Skeletal muscle tissue (tissue), 4 donors: ENCODE measurements around the gene LHFPL5. TPM values are rescaled to one million over a fixed set of nuclear protein-coding genes. Genes with fewer than 3 reads are reported as not detected.

Experiments
- H3K27ac ChIP-seq: one replicate; pipeline ENCODE4 v1.7.0; 2013; ENCODE audit warnings: mild to moderate bottlenecking, low read depth, low read length, inconsistent platforms
- H3K27me3 ChIP-seq, 3 donors: one replicate each; pipeline ENCODE4 v1.7.0; 2013; ENCODE audit warnings: low read length in 3 of 3; ENCODE audit not compliant: control insufficient read depth in 3 of 3, insufficient read depth in 3 of 3
- H3K36me3 ChIP-seq, 3 donors: one replicate each; pipeline ENCODE4 v1.7.0; 2013; ENCODE audit warnings: low read length in 3 of 3; ENCODE audit not compliant: control insufficient read depth in 3 of 3, insufficient read depth in 3 of 3
- H3K4me1 ChIP-seq, 3 donors: one replicate each; pipeline ENCODE4 v1.7.0; 2013; ENCODE audit warnings: low read length in 3 of 3, mild to moderate bottlenecking in 3 of 3; ENCODE audit not compliant: control insufficient read depth in 3 of 3, insufficient read depth in 3 of 3
- H3K4me3 ChIP-seq, 3 donors: one replicate each; pipeline ENCODE4 v1.7.0; 2013; ENCODE audit warnings: low read length in 3 of 3
- H3K9ac ChIP-seq, 3 donors: one replicate each; pipeline ENCODE4 v1.7.0; 2013; ENCODE audit warnings: low read length in 3 of 3, mild to moderate bottlenecking in 3 of 3, moderate library complexity in 2 of 3, low read depth in 1 of 3
- H3K9me3 ChIP-seq, 3 donors: one replicate each; pipeline ENCODE4 v1.7.0; 2013; ENCODE audit warnings: low read length in 3 of 3; ENCODE audit not compliant: control insufficient read depth in 3 of 3
- total RNA-seq: library from RNA; depleted of rRNA; stranded (reverse); fragments of >200 nt; gene quantifications from one replicate; pipeline ENCODE4 v1.2.3, GENCODE V29; 2014
- donor health status: Osteomylitis.

LHFPL5 gene
- total RNA-seq, 1 donor from 2014 or later, result not detected

DNA sequence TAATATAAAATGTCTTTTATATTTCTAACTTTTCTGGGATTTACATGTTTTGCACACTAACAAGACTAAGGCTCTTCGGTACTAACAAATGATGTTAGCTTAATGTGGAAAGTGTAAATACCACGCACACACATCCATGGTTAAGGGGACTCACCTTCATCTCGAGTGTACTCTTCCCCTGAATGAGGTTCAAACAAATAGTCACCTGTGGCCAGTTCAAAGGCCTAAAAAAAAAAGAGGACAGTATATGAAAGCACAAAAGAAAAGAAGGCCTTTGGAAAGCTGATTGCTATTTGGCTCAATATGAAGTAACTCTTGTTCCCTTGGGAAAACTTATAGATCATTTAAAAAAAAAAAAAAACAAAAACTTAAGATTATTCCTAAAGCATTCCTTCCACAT lies 37.2 kb downstream of the LHFPL5 start:
- peaks cover 2 to 10% (median 4%) of the 10 kb centered on the region in 3 donors for H3K36me3 ChIP-seq
- H3K9ac ChIP-seq, result no peak overlapping the region
- H3K4me1 ChIP-seq, result no peaks in the 10 kb centered on the region
- H3K27me3 ChIP-seq, result no peaks in the 10 kb centered on the region
- H3K9me3 ChIP-seq, result no peaks in the 10 kb centered on the region
- no peak overlapping the region for H3K4me3 ChIP-seq
- H3K27ac ChIP-seq, result no peak overlapping the region

DNA sequence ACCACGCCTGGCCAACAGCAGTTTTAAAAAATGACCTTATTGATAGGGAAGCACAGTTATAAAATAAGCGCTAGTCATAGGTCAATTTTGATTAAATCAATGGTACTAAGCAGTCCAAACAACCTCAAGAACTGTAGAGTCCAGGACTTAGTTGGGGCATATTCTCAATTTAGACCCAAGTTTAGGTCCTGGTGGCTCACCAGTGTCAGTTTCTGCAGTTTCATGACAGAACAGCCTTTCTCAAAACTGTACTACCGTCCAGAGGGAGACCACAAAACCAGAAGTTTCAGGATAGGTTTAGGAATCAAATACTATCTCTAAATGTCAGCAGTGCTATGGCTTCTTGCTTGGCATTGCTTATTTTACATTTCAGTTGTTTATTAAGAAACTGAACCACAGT lies 39.1 kb downstream of the LHFPL5 start:
- H3K4me3 ChIP-seq, result no peak overlapping the region
- no peaks in the 10 kb centered on the region for H3K27me3 ChIP-seq
- no peak overlapping the region for H3K27ac ChIP-seq
- H3K9ac ChIP-seq, result no peak overlapping the region
- no peaks in the 10 kb centered on the region for H3K4me1 ChIP-seq
- H3K9me3 ChIP-seq, result peaks cover 0 to 4% (median 0%) of the 10 kb centered on the region in 3 donors
- peaks cover 0 to 13% (median 7%) of the 10 kb centered on the region in 3 donors for H3K36me3 ChIP-seq

DNA sequence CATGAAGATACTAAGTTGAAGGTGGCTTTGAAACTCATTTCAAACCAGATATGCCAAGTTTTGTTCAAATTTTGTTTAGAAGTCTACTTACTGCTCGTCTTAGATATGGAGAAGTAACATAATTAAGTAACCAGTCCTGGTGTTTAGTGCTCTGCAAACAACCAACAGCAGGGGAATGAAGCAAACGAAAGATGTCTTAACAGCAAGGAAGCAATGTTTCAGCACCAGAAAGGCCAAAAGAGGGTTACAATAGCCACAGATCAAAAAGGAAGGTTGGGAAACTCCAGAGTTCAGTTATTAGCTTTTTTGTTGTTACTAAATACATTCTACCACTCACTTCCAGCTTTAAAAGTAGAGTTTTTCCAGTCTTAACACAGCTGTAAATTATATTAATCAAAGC lies 45.1 kb downstream of the LHFPL5 start:
- no peaks in the 10 kb centered on the region for H3K27me3 ChIP-seq
- no peak overlapping the region for H3K27ac ChIP-seq
- H3K4me3 ChIP-seq, result no peak overlapping the region
- peaks cover 0 to 4% (median 0%) of the 10 kb centered on the region in 3 donors for H3K9me3 ChIP-seq
- H3K4me1 ChIP-seq, result no peaks in the 10 kb centered on the region
- H3K36me3 ChIP-seq, result peaks cover 3 to 8% (median 6%) of the 10 kb centered on the region in 3 donors
- H3K9ac ChIP-seq, result no peak overlapping the region

DNA sequence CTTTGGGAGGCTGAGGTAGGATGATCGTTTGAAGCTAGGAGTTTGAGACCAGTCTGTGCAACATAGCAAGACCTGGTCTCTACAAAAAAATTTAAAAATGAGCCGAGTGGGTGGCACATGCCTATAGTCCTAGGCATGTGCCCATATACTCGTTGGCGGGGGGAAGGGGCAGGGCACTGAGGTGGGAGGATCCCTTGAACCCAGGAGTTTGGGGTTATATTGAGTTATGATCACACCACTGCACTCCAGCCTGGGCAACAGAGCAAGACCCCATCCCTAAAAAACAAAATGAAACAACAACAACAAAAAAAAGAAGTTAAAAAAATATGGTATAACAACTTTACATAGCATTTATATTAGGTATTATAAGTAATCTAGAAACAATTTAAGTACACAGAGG lies 47.8 kb downstream of the LHFPL5 start:
- Histone ChIP-seq H3K4me1 (no peaks in the 10 kb centered on the region), H3K9me3 (peaks cover 0 to 4% (median 0%) of the 10 kb centered on the region in 3 donors), H3K9ac (no peak overlapping the region), H3K27ac (no peak overlapping the region), H3K27me3 (no peaks in the 10 kb centered on the region), H3K4me3 (no peak overlapping the region), H3K36me3 (peaks cover 9 to 23% (median 14%) of the 10 kb centered on the region in 3 donors)

DNA sequence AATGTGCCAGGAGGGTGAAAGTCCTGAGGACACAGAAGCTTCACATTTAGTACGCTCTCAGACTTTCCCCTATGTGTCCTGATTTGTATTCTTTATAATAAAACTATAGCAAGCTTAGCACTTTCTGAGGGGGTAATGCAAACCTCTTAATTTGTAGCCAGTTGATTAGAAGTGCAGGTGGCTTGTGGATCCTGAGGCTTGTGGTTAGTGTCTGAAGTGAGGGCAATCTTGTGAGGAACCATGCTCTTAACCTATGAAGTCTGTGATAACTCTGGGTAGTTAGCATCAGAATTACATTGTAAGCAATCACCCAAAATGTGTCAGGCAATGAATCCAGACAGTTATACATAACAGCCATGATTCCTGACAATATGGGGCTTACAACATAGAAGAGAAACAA lies 51.1 kb downstream of the LHFPL5 start:
- Histone ChIP-seq H3K9me3 (no peaks in the 10 kb centered on the region), H3K4me1 (no peaks in the 10 kb centered on the region), H3K36me3 (peaks cover 9 to 28% (median 19%) of the 10 kb centered on the region in 3 donors)

DNA sequence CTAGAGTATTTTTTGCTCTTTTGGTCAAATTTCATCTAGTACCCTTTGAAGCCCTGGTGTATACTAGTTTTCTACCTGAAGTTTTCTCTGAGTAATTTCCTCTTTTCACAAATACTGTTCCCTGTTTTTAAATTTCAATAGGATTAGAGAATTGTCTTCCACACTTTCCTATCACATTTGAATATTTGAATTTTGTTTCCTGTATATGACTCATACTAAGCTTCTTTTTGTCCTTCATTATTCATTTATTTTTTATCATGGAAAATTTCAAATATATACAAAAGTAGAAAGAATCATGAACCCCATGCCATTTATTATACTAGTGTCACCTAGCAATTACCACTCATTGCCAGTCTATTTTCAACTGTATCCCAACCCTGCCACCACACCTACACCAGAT lies 52.7 kb downstream of the LHFPL5 start:
- no peak overlapping the region for H3K4me3 ChIP-seq
- H3K4me1 ChIP-seq, result no peaks in the 10 kb centered on the region
- peaks cover 9 to 30% (median 22%) of the 10 kb centered on the region in 3 donors for H3K36me3 ChIP-seq
- no peaks in the 10 kb centered on the region for H3K9me3 ChIP-seq
- no peak overlapping the region for H3K9ac ChIP-seq
- H3K27ac ChIP-seq, result no peak overlapping the region
- no peaks in the 10 kb centered on the region for H3K27me3 ChIP-seq

More for the DNA sequence above, 51.1 kb downstream of the LHFPL5 start:
- Histone ChIP-seq H3K27me3 (no peaks in the 10 kb centered on the region), H3K4me3 (no peak overlapping the region), H3K9ac (no peak overlapping the region), H3K27ac (no peak overlapping the region)

DNA sequence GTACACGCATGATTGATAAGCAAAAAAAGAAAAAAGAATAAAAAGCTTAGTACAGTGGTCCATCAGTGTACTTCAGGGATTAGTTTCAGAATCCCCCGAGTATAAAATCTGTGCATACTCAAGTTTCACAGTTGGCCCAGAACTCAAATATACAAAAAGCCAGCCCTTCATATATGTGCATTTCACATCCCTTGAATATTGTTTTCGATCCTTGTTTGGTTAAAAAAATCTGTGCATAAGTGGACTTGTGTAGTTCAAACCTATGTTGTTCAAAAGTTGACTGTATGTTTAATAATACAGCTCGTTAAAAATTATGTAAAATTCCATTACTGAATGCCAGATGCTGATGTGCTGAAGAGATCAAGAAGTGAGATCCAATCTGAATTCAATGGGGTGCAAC lies 54.2 kb downstream of the LHFPL5 start:
- no peaks in the 10 kb centered on the region for H3K27me3 ChIP-seq
- H3K27ac ChIP-seq, result no peak overlapping the region
- H3K4me1 ChIP-seq, result no peaks in the 10 kb centered on the region
- no peak overlapping the region for H3K9ac ChIP-seq
- no peaks in the 10 kb centered on the region for H3K9me3 ChIP-seq
- no peak overlapping the region for H3K4me3 ChIP-seq
- peaks cover 6 to 27% (median 18%) of the 10 kb centered on the region in 3 donors for H3K36me3 ChIP-seq

Other genes starting within 250 kb of the LHFPL5 start
- 6.8 TPM for gene FKBP5, start 116.4 kb upstream of the LHFPL5 start, total RNA-seq
- gene ARMC12, start 68.3 kb upstream of the LHFPL5 start, total RNA-seq, result 0.52 TPM
- gene CLPSL2, start 28.8 kb upstream of the LHFPL5 start, total RNA-seq, result not detected
- not detected for gene CLPSL1, start 24.3 kb upstream of the LHFPL5 start, total RNA-seq
- gene CLPS, start 8.0 kb upstream of the LHFPL5 start, total RNA-seq, result not detected
- 15.1 TPM for gene SRPK1, start 115.7 kb downstream of the LHFPL5 start, total RNA-seq
- gene SLC26A8, start 219.3 kb downstream of the LHFPL5 start, total RNA-seq, result under 0.01 TPM
- 38.1 TPM for gene MAPK14, start 222.5 kb downstream of the LHFPL5 start, total RNA-seq